Epithelial cell of proximal tubule (primary cell): ENCODE results near the gene ZP2. TPM values are rescaled to one million over a fixed set of nuclear protein-coding genes. Genes with fewer than 3 reads are reported as not detected.
"Not testable (repeated sequence)": the region's sequence is repeated elsewhere in the genome, so short reads cannot be mapped to it uniquely, and the experiment has no call there.

Source experiments
- DNase-seq: peaks from one replicate; pipeline ENCODE4 v3.0.0-alpha.2; 2011; ENCODE audit warnings: low read depth
- H3K4me3 ChIP-seq: 2 replicates; pipeline ENCODE4 v1.5.1; 2011; ENCODE audit warnings: low read depth, mild to moderate bottlenecking, low read length
- CTCF ChIP-seq: conservative IDR thresholded peaks from 2 replicates; pipeline ENCODE4 v1.5.1; 2012; ENCODE audit warnings: low read depth, mild to moderate bottlenecking, low read length
- total RNA-seq: library from RNA; depleted of rRNA; stranded (reverse); fragments of >200 nt; gene quantifications from 2 replicates; pipeline ENCODE4 v1.2.3, GENCODE V29; 2015

ZP2 gene
- total RNA-seq, 1 donor from 2014 or later: not detected

- no peak for DNase-seq
- TF ChIP-seq CTCF: no peak
- no peak overlapping the region for H3K4me3 ChIP-seq
Measured at GRCh38 chr16:21199607-21200218, 11.7 kb downstream of the ZP2 start.

GRCh38 chr16:21197621-21198020 lies 13.8 kb downstream of the ZP2 start:
- no peak for DNase-seq
- no peak overlapping the region for H3K4me3 ChIP-seq
- TF ChIP-seq CTCF: no peak

GRCh38 chr16:21197112-21197511 lies 14.3 kb downstream of the ZP2 start:
- TF ChIP-seq CTCF: no peak
- DNase-seq: no peak
- no peak overlapping the region for H3K4me3 ChIP-seq

GRCh38 chr16:21195330-21195729 lies 16.0 kb downstream of the ZP2 start:
- not testable (repeated sequence) for DNase-seq, H3K4me3 ChIP-seq

- DNase-seq: peak; percentile 54
- no peak for TF ChIP-seq CTCF
- H3K4me3 ChIP-seq: no peak overlapping the region
Measured at GRCh38 chr16:21194771-21195301, 16.5 kb downstream of the ZP2 start.

GRCh38 chr16:21192991-21193390 lies 18.4 kb downstream of the ZP2 start:
- no peak for DNase-seq
- no peak for TF ChIP-seq CTCF
- H3K4me3 ChIP-seq: no peak overlapping the region

GRCh38 chr16:21190599-21190998 lies 20.8 kb downstream of the ZP2 start:
- no peak for DNase-seq
- H3K4me3 ChIP-seq: no peak overlapping the region
- no peak for TF ChIP-seq CTCF
